Activated CD8-positive, alpha-beta memory T cell treated with anti-CD3 and anti-CD28 coated beads, Interleukin-2, amount 50 U/mL, for 48 hours (primary cell): Measurements from ENCODE around the gene DYNLL2.
"Not testable (repeated sequence)": the region's sequence is repeated elsewhere in the genome, so short reads cannot be mapped to it uniquely, and the experiment has no call there.

Experiments used
- DNase-seq: peaks from one replicate; pipeline ENCODE4 v3.0.0-alpha.2; 2020

DYNLL2 gene

DNA sequence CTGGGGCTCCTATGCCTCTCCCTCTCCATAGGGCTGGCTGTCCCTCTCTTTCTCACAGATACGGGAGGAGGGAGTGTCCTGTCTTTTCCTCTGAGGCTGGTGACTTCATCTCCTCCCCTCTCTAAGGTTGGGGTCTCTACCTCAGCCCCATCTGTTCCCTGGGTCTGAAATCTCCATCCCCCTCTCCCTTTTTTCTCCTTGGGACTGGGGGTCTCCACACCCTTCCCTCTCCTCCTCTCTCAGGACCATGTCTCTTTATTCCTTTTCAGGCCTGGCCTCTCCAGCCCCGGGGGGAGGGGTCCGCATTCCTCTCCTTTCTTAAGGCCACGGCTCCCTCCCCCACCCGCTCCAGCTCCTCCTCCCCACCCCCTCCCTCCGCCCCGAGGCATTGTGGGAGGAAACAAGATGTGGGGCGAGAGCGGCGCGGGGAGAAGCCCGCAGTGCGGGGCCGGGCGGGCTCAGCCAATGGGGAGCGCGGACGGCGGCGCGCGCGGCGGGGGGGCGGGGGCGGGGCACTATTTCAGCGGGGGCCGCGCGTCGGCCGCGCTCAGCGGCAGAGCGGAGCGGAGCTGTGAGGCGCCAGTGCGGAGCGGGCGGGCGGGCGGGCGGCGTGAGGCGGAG is at the start of gene DYNLL2:
Gene DYNLL2 (plus strand): TSS at position 550 of the 621 bp plus-strand sequence. CDS start 3,672 bp downstream, outside the sequence.
- peak; percentile 93 for DNase-seq

DNA sequence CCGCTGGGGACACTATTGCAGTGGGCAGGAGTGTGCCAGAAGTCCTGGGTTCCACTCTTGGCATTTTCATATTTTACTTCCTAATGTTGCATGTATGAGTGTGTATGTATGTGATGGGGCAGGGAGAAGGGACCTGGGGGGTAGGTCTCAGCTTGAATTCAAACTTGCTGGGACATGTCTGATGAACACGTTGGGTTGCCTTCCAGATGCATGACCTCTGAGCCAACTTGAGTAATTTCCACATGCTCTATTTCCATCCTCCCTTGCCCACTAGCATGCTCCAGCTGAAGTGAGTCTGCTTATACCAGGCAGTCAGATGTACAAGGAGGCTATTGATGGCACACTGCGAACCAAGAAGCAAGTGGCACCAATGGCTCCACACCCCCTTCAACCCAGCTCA is 43.2 kb upstream of the DYNLL2 start:
- DNase-seq, result no peak

DNA sequence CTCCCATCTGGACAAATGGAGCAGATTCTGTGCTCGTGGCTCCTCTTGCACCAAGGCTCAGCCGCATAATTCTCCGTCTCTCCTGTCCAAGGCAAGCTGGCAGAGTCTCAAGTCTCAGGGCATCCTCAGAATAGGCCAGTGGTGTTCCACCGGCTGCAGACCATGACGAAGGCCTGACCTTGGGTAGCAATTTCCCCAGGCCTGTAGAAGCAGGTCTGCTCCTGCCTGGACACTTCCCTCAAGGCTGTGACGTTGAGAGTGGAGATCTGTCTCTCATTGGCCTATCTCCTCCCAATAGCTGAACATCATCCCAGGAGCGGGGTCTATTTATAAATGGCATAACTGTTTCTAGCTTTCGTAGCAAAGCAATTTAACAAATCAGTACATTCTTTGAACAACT is 42.8 kb upstream of the DYNLL2 start:
- DNase-seq, result no peak

DNA sequence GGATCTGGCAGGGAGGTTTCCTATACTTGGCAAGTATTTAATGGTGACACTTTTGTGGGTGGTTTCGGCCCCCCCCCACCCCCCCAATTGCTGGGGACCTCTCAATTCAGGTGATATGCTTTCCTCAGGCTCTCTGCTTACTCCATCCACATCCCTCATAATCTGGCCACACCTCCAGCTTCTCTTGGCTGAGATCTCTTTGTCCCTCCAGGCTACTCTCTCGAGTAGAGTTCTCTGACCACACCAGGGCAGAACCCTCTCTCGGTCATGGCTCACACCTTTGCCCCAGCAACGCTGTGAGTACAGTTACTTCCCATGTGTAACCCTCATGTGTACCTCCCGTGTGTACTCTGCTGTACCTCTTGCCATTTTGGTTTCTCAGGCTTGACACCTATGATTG is 42.1 kb upstream of the DYNLL2 start:
- no peak for DNase-seq

DNA sequence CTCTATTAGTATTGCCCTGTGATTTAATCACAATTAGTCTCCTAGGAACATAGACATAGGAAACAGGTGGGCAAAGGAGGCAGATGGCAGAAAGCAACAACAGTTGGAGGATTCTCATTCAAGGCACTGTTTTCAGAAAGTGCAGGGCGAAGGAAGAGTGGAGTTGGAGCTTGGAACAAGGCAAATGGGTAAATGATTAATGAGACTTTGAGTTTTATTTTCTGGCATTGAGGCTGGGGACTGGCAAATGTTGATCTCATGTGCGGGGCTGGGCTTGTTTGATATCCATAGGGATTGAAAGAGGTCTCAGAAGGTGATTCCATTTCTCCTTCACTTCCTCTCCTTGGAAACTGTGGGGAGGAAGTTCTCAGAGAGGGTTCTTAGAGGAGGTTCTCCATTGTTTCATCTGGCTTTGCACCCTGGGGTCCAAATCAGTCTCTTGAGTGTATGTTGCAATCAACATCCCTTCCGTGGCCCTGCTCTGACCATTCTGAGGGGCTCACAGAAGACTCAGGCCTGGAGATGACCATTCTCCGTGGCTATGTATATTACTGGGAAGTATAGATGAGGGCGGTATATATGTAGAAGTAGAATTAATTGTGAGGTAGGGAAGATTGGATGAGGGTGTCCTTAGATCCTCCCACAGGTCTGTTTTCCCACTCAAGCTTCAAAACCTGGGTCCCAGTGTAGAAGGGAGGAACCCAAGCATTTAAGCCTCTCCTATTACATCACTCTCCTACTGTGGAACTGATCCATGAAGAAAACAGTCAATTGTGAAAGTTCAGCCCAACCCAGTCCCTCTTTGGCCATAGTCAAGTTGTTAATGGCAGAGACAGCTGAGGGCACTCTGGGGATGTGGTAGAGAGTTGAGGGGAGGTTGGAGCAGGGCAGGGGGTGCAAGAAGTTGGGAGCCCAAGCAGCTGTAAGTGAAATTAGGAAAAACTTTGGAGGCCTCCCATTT is 39.7 kb upstream of the DYNLL2 start:
- DNase-seq, result no peak

DNA sequence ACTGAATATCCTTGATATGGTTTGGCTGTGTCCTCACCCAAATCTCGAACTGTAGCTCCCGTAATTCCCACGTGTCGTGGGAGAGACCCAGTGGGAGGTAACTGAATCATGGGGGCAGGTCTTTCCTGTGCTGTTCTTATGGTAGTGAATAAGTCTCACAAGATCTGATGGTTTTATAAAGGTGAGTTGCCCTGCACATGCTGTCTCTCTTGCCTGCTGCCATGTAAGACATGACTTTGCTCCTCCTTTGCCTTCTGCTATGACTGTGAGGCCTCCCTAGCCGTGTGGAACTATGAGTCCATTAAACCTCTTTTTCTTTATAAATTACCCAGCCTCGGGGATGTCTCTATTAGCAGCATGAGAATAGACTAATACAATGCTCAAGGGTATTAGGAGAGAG is 39.0 kb upstream of the DYNLL2 start:
- DNase-seq, result not testable (repeated sequence)

DNA sequence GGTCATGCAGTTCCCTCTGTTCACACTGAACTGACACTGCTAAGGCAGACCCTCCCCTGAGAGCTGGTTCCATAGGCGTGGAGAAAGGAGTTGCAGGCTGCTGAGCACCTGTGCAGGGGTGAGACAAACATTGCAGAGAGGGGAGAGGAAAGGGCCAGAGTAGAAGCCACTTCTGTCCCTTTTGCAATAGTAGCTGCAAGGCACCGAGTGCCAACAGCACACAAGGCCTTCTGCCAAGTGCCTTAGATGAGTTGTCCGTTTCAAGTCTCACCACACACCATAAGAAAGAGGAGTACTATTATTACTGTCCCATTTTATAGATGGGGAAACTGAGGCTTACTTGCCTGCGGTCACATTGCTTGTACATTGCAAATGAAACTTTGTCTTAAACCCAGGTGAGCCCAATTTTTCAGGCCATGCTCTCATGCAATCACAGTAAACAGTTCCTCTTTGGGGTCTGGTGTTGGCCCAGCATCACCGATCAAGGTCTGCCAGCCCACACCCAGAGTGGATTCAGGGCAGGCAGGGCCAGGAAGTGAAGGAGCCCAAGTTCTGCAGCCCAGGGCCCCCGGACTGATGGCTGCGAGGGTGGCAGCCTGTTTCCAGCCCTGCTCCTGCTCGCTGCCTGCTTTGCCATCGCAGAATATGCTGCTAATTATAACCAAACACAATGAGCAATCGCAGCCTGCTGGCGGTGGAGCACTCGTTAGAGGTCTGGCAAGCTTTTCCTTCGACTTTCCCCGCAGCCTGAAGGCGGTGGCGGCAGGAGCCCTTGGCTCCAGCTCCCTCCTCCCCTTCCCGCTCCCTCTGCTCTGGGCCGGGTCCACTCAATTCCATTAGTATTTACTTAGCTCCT is 36.8 kb upstream of the DYNLL2 start:
- DNase-seq, result no peak

DNA sequence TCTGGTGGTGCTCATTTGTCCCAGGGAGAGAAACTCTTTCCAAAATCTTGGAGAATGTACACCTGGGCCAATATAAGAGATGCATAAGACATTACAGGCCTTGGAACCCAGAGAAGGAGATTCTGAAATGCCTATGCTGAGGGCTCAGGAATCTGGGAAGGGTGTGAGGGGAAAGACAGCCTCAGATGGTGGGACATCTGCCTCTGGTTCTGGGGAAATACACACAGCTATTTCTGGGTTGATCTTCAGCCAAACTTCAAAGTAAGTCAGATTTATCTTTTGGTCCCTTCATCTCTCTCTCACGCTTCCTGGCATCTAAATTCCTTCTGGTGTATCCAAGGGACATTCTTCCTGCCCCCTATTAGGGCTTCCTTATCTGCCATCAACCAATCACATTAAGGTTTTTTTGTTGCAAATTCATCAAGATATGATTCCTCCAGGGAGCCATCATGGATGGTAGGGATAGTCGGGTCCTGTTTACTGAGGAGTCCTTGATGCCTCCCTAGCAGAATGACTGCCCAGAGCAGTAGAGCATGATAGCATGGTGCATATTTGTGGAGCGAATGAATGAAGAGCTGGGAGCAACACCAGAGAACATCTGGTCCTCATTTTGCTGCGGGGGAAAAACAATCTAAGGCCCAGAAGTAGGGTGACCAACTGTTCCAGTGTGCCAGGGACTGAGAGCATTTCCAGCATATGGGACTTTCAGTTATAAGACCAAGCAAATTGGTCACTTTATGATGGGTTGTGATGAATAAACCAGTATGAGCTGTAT is 35.7 kb upstream of the DYNLL2 start:
- no peak for DNase-seq

DNA sequence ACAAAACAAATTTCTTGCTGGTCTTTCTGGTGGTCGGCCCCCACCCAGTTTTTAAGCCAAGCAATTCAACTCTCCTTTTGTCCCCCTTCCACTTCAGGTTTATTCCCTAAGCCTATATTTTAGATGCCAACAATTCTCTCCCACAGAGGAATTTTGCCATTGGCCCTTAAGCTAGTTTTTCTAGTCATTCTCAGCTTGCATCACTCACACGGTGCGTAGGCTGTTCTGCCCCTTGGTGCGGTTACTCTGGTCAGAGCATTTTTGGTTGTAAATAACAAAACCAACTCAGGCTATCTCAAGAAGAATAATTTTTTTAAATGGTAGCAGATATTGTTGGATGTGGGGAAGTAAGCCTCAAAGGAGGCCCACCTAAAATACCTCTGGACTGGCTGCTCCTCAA is 33.7 kb upstream of the DYNLL2 start:
- no peak for DNase-seq

DNA sequence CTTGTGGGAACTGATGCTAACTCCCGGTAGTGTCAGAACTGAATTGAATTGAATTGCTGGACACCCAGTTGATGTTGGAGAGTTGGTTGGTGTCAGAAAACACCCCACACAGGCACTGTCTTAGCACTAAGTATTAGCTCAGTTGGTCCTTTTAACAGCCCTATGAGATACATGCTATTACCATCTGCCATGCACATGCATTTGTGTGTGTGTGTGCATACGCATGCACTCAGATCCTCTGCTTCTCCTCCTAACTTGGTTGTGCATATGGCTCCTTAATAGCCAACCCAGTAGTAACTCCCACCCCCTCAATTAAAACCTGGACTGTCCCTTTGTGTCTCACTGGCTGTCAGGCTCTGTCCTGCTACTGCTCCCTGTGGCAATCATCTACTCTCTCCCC is 32.3 kb upstream of the DYNLL2 start:
- no peak for DNase-seq

DNA sequence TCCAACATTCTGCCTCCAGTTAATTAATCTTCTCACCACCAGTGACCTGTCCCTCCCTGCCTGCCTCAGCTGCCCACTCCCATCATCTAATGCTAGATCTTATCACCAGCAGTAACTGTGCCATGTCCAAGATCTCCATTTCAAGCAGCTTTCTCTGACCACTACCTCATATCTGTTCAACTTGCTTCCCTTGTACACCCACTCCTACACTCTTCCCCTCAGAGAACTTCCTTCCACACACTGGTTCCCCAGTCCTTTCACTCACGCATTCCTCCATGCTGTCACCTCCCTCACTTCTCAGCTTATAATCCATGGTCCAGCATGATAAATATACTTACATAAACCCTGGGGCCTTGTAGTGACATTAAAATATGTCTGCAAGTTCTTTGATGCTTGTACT is 31.8 kb upstream of the DYNLL2 start:
- DNase-seq, result no peak

DNA sequence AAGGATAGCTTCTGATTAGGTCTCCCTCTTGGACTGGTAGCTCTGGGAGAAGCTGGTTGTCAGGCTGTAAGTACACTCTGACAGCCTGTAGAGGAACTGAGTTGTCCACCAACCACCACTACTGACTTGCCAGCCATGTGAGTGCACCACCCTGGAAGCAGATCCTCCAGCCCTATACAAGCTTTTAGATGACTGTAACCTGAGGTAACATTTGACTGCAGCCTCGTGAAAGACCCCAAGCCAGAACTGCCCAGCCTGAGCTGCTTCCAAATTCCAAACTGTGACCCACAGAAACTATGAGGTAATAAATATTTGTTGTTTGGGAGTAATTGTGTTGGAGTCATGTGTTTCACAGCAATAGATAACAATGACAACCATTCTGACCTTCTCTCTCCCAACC is 30.8 kb upstream of the DYNLL2 start:
- no peak for DNase-seq

DNA sequence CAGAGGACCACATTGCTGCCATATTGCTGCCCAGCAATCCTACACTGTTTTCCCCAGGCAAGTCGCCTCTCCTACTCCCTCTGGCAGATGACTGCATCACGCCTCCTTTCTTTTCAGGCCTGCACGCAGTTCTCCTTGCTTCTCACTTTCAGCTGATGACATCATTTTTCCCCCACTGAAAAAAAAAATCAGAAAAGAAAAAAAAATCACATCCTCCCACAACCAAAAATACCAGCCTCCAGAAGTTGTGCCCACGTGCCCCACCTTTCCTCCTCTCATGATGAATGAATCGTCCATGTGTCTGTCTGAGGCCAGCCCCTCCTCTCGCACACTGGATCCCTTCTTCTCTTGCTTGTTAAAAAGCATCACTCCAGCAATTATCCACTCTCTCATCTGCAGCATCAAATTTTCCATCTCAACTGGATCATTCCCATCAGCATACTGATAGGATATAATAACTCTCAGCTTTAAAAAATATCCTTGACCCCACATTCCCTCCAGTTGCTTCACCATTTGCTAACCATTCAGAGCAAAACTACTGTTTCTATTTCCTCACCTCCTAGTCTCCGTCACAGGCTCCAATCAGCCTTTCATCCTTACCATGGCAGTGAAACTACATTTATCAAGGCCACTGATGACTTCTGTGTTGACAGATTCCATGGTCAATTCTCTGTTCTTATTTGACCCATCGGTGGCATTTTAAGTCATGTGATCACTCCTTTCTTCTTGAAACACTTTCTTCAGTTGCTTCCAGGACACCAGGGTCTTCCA is 30.1 kb upstream of the DYNLL2 start:
- DNase-seq, result no peak

DNA sequence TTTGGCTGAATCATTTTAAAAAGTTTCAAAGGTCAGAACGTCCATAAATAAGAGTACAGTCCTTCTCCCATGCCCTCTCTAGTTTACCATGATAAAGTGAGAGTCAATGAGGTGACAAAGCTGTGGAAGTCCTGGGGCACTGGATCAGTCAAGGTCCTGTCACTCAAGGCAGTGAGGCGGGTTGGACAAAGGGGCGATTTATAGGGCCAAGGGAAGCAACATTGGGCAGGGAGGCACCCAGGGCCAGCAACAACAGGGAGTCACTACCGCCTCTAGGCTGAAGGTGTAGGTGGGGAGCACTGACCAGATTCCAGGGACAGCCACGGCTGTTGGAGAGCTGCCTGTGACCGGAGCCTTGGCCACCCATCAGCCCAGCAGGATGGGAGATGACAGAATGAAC is 28.6 kb upstream of the DYNLL2 start:
- DNase-seq, result no peak

DNA sequence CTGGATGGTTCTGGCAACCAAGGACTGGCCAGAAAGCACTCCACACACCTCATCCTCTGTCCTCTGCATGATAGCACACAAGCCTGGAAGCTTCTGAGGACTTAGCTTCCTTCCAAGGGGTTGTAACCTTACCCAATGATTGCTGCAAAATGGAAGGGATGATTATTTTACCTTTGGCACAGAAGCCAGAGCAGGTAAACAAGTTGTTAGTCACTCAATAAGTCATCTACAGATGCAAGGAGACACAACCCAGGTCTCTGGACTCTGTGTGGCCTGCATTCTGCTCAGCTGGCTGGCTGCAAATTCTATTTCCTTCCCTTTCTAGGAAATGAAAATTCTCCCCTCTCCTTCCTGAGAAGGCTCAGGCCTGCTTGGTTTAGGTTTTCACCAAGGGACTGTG is 26.7 kb upstream of the DYNLL2 start:
- DNase-seq, result no peak

DNA sequence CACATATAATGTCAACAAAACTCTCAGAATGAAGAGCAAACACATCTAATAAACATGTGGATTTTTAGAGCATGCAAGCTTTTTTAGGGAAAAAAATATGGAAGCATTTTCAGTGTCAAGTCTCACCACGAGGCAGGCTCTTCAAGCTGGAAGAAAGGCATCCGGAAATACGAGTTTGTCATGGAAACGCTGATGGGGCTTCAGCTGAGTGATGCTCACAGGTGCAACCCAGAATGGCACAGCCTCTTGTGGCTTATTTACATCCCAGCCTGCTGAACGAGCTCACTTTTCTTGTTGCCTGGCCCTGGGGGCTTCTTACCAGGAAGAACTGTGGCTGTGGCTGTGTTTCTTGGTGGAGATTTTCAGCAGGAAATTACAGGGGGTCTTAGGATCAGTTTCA is 24.1 kb upstream of the DYNLL2 start:
- DNase-seq, result no peak

DNA sequence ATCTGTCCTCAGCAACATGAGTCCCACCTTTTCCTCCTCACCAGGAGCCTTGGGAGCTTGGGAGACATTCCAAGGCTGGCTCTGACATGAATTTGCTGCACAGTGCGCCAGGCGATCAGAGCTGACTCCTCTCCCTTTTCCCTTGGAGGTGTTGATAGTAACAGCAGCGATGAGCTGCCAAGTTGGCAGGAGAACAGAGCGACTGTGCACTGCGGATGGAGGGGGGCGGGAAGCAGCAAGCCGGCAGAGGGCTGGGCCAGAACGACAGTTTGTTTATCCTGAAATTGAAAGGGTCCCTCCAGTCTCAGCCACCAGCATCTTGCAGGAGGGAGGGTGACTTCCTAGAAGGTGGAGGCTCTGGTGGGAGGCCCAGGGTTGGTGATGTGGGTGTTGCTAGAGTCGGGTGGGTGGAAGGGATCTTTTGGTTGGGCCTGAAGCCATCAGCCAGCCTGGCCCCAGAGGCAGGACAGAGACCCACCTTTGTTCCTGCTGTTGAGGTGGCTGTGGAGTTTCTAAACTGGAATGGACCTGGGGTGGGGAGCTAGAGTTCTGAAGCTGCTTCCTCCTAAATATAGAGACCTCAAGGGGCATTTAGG is 22.5 kb upstream of the DYNLL2 start:
- no peak for DNase-seq

DNA sequence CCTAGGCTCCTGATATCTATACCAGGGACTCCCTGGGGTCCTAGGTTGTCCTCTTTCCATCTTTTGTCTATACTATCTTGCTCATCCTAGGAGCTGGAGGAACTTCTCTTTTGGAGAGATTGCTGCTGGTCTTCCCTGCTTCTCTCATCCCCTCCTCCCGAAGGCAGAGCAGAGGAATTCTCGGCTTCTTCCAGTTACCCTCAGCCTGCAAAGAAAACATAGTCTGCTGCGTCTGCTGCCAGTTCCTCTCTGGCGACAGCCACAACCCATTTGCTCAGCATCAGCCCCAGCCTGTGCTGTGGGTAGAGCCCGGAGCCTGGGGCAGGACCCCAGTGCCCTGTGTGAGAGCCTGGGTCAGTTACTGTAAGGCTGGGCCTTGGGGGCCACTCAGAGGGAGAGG is 21.5 kb upstream of the DYNLL2 start:
- DNase-seq, result no peak

DNA sequence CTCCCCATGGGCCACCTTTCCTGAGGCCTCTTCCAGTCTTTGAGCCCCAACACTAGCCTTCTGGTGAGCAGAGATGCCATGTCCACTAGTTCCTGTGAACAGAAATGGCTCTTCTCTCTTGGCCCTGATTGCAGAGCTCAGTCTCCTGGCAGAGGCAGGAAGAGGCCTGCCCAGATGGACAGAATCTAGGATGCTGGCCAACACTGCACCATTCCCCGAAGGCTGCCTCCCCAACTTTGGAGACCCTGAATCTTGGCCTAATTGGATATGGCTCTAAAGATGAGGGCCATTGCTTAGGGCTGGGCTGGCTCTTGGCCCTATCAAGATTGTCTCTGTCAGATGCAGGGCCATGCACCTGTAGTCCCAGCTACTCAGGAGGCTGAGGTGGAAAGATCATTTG is 18.0 kb upstream of the DYNLL2 start:
- DNase-seq, result no peak

DNA sequence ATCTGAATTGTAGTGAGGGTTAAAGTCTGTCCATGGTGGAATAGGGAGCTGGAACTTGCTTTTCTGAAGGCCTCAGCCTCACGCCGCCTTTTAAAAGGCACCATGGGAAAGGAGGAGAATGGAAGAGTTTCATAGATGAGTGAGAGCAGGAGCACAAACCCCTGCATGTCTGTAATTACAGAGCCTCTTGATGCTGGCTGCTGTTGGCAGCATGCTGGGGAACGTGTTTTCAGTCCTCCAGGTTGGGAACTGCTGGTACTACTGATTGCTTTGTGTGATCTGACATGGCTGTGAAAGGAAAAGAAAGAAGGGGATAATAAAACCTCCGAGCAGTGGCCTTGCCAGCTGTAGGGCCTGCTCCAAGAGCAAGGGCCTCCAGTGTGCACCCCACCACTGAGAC is 16.8 kb upstream of the DYNLL2 start:
- no peak for DNase-seq

DNA sequence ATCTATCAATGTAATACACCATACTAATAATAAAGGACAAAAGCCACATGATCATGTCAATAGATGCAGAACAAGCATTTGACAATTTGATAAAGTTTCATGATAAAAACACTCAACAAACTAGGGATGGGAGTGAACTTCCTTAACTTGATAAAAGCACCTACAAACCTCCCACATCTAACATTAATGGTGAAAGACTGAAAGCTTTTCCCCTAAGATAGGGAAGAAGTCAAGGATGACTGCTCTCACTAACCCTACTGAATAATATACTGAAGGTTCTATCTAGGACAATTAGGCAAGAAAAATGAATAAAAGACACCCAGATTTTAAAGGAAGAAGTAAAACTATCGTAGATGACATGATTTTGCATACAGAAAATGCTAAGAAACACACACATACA is 10.4 kb upstream of the DYNLL2 start:
- DNase-seq, result no peak
